GM18873 (cell line): ENCODE measurements around the gene SKOR2.

ENCODE experiments used
- ATAC-seq: cut with Tn5 transposase; IDR thresholded peaks from one replicate; pipeline ENCODE4 v1.9.1; 2021; ENCODE audit warnings: mild to moderate bottlenecking, moderate library complexity, moderate number of reproducible peaks; ENCODE audit not compliant: unreplicated experiment, low FRiP score

SKOR2 gene

GRCh38 chr18:47251289-47252120 lies at the start of gene SKOR2:
Gene SKOR2 (minus strand): TSS chr18:47251660. CDS start chr18:47249183, 2,477 bp downstream.
- ATAC-seq, result no peak

DNA sequence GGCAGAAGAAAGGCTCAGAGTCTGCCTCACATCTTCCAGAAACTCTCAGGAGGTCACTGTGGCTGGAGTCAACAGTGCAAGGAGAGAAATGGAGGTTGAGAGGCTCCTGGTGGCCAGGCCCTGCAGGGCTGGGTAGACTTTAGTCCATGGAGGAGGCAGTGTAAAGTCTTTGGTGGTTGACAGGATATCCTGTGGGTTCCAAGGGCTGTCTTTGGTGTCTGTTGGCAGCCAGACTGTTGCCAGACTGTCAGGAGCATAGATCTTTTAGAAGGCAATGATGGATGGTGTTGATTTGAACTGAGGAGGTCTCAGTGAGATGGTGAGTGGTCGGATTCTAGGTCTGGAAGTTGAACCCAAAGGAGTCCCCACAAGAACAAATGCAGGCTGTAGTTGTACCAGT lies 45.0 kb upstream of the SKOR2 start:
- no peak for ATAC-seq

- ATAC-seq, result no peak
Measured at GRCh38 chr18:47294801-47295200, 43.3 kb upstream of the SKOR2 start.

DNA sequence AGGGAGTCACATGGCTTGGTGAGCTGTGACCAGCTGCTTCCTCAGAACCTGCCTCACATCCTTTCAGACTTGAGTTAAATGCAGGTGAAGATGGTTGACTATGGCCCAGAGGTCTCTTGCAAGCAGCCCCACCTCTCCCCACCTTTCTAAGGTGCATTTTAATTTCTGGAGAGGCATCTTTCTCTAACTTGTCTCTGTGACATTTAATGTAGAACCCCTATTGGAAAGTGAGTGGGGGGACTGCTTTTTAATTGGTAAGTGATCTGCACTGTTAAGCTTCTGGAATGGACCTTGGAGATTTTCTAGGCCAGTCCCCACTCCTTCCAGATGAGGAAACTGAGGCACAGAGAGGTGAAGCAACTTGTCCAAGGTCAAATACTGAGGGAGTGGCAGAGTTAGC lies 37.3 kb upstream of the SKOR2 start:
- ATAC-seq, result no peak

- ATAC-seq, result no peak
Measured at GRCh38 chr18:47287911-47288585, 36.6 kb upstream of the SKOR2 start.

GRCh38 chr18:47286776-47287410 lies 35.4 kb upstream of the SKOR2 start:
- ATAC-seq, result no peak

GRCh38 chr18:47285456-47285855 lies 34.0 kb upstream of the SKOR2 start:
- no peak for ATAC-seq

- no peak for ATAC-seq
Measured at GRCh38 chr18:47284721-47285395, 33.4 kb upstream of the SKOR2 start.

GRCh38 chr18:47283476-47283875 lies 32.0 kb upstream of the SKOR2 start:
- ATAC-seq, result no peak

DNA sequence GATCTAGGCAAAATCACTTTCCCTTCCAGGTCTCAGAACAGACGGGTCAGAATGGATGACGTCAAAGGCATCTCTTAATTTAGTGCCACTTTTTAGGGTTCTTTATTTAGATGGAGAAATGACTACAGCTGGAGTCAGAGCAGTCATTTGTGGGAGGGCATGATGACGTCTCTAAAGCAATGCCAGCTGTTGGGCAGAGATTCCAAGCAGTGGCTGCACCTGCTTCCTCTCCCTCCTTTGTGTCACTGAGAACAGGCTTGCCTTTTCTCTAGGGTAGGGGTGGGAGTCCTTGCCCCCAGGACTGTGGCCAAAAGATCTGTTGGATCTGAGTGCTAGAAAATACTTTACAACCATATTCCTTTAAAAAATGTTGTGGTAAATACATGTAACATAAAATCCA lies 28.7 kb upstream of the SKOR2 start:
- no peak for ATAC-seq

GRCh38 chr18:47274961-47275360 lies 23.5 kb upstream of the SKOR2 start:
- no peak for ATAC-seq

DNA sequence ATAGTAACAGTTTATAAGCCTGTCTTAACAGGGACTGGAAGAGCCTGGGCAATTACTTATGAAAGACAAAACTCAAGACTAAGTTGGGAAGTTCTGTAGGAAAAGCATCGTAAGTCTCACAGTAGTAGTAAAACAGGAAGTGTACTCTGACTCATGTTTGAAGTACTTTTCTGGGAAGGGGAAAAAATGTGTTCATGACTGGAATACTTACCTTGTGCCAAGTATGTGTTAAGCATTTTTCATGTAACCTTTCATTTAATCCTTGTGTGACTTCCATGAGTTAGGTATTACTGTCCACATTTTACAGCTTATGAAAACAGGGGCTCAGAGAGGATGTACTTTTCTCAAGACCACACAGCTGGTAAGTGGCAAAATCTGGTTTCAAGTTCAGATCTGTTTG lies 13.7 kb upstream of the SKOR2 start:
- ATAC-seq, result no peak

GRCh38 chr18:47264308-47264700 lies 12.8 kb upstream of the SKOR2 start:
- no peak for ATAC-seq

DNA sequence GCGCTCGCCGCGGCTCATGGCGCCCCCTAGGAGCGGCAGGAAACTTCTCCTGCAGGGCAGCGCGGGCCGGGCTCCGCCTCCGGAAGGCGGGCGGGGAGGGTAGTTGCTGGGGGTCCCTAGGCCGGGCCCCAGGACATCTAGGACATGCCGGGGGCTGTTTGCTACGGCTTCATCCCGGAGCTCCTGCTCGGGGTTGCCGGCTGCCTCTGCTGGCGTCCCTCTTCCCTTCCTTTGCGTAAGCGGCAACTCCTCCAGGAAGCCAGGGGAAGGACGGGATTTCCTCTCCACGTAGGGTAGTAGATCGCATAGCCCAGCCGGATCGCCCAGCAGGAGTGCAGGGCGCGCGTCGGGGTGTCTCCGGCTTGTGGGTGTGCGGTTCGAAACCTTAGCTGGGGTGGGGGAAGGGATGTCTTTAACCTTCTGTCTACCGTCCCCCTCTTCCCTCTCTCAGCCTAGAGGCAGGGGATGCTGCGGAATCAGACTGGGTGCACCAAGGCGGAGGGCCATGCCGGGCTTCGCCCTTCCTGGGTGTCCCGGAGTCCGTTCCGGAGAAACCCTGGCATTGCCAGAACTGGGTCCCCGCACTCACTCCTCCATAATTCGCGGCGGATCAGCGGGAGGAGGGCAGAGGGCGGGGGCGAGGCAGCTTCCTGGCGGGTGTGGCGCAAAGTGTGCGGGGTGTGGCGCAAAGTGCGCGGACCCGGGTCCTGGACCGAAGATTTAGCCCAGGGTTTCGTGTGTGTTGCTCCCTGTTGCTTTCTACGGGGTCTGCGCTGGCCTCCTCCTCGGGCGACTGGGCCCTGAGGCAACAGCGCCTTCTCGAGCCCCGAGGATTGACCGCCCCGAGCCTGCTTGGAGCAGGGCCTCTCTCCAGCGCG lies 12.2 kb upstream of the SKOR2 start:
- no peak for ATAC-seq

GRCh38 chr18:47263150-47263429 lies 11.6 kb upstream of the SKOR2 start:
- ATAC-seq, result no peak

GRCh38 chr18:47262301-47263149 lies 11.1 kb upstream of the SKOR2 start:
- no peak for ATAC-seq

DNA sequence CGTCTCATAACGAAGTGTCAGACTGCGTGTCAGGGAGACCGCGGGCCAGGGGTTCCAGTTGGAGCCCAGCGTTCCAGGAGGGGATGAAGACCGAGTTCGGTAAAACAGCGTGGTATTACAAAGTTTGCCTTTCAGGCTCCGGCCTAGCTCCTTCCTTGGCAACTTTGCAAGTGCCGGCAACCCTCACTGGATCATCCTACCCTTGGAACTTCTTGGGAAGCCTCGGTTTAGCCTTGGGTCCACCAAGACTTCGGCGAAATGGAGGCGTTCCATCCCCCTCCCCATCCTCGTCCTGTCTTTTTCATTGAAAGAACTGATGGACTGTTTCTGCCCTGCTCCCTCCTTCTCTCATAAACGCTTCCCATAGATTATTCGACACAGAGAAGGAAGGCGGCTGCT lies 10.4 kb upstream of the SKOR2 start:
- ATAC-seq, result no peak

DNA sequence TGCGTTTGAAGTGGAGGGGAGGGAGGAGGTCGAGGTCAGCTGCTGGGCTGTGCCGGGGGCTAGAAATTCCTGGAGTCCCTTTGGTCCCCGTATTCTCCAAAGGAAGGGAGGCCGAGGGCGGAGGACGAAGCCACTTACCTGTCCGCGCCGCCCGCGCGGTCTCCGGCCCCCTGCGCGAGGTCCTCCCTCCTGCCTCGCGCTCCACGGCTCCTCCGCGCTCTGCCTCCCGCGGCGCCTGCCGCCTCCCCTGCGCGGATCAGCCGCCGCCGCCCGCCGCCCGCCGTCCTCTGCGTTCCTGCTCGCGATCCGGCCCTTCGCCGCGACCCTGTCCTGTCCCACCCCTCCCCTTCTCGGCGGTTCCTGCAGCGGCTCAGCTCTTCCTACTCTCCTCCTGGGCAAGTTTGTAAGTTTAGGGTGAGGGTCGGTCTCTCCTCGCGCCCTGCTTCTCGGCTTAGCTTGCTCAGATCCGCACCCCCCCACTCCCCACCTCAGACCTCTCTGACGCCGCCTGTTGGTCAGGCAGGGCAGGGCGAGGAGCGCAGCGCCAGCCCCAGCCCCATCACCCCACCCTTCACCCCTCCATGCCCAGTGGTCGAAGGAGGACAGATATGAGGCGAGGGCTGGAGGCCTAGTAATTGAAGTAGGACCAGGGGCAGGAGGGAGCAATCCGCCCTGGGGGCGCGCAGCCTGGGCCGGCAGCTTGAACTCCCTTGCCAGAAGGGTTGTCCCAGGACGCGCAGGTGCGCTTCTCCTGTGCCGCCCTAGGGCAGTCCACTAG lies 9.7 kb upstream of the SKOR2 start:
- no peak for ATAC-seq
